KOPT-K1 (cell line): ENCODE measurements around the gene SPIC.

Experiments used
- H3K27ac ChIP-seq: fragments of 200-600 bp; sonication (generic); 2 replicates; pipeline ENCODE4 v1.5.1; 2016; ENCODE audit warnings: antibody characterized with exemption, mild to moderate bottlenecking, low read depth, low read length; ENCODE audit not compliant: poor library complexity, severe bottlenecking
- H3K36me3 ChIP-seq: fragments of 200-600 bp; sonication (generic); 2 replicates; pipeline ENCODE4 v1.5.1; 2017; ENCODE audit warnings: antibody characterized with exemption, mild to moderate bottlenecking, low read length, moderate library complexity; ENCODE audit not compliant: insufficient read depth
- H3K9me3 ChIP-seq: fragments of 200-600 bp; sonication (generic); 2 replicates; pipeline ENCODE4 v1.5.1; 2017; ENCODE audit warnings: antibody characterized with exemption, low read length, mild to moderate bottlenecking; ENCODE audit not compliant: insufficient read depth, poor library complexity, severe bottlenecking

Gene SPIC

DNA sequence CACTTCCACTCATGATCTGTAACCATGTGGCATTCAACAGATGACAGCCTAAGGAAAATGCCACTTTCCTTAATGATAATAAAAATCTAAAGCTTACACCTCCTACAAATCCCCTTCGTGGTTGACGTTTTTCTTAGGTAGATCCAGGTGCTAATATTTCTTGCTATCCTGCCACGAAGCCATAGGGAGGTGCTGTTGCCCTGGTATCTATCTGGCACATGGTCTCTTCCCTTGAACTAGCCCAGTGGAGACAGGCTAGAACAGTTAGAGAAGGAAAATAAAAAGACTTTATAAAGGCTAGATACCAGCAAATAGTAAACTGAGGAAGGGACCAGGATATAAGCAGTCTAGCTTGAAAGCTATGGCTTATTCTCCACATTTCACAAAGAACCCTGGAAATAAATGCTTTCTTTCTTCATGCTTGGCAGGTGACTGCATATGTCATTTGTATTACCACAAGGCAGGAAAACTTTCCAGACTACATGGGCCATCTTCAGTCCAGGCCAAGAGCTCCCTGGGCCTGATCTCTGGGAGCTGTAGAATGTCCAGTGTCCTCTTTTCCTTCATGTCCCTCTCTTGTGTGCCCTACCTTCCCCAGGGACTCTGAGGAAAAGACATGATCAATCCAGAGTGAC, 15.3 kb downstream of the SPIC start:
- H3K36me3 ChIP-seq = no peaks in the 10 kb centered on the region
- no peaks in the 10 kb centered on the region for H3K9me3 ChIP-seq
- H3K27ac ChIP-seq = no peak overlapping the region

DNA sequence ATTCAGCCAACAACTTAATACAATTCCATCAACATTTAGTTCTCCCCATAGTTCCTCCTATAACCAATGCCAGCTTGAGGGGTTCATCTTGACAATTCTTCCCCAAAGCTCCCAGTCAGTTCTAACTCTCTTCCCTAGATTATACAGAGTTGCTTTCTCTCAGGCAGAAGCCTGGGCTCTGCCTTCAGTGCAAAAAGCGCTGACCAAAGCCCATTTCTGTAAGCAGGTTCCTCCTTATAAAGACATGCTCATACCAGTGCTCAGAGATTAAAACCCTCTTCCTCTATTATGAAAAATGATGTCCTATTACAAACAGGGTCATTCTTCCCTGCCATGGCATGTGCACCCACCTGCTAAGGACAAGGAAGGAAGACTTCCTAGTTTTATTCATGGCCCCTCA, 16.2 kb downstream of the SPIC start:
- H3K9me3 ChIP-seq = no peaks in the 10 kb centered on the region
- H3K27ac ChIP-seq = no peak overlapping the region
- no peaks in the 10 kb centered on the region for H3K36me3 ChIP-seq

DNA sequence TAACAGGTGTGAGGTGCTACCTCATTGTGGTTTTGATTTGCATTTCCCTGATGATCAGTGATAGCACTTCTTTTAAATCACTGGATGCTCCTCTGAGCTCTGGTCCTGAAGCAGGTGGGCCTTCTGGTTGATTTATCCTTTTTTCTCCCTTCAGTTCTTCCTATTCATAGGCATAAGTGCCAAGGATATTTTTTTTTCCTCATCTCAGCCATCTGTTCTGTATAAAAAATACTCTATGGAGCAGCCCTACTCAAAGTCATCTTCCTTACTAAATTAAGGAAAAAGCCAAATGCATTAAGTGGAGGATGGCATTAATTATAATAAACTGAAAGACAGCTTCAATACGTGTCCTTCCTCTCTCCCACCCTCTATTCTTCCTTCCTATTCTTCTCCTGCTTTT, 18.4 kb downstream of the SPIC start:
- H3K9me3 ChIP-seq = no peaks in the 10 kb centered on the region
- H3K27ac ChIP-seq = no peak overlapping the region
- H3K36me3 ChIP-seq = no peaks in the 10 kb centered on the region

DNA sequence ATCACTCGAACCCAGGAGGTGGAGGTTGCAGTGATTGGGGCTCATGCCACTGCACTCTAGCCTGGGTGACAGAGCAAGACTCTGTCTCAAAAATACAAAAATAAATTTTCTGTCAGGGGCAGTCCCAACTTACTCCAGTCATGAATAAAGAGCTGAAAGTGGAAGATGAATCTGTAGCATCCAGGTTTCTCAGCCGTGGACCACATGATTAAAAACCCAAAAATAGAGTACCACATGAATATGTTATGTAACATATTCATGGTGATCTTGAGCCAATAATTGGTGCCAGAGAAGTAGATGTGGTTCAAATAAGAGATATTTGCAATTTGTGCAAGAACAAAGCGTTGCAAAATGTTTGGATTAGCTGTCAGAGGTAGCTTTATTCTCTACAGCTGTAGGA, 23.1 kb downstream of the SPIC start:
- H3K27ac ChIP-seq = no peak overlapping the region
- H3K9me3 ChIP-seq = no peaks in the 10 kb centered on the region
- H3K36me3 ChIP-seq = no peaks in the 10 kb centered on the region

DNA sequence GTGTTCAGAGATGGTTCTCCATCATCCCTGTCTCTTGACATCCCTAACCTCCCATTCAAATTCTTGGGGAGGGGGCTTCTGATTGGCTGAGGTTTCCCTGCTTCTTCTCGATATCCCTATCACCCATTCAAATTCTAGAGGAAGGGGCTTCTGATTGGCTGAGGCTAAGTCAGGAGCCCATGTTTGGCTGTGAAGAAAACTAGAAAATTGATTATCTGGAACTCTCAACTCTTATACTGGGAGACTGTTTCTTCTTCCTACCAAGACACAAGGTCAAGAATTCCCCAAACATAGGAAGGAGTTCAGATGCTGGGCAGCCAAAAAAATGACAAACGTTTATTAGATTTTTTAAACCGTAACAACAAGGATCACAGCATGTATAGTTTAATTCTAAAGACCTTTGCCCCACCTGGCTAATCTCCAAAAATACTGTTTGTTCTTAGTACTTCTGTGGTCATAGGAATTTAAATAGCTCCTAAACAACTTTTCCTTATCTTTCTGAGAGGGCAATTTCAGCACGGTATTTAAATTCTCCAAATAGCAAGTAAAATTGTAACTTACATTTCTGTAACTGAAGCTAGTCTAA, 26.4 kb downstream of the SPIC start:
- no peaks in the 10 kb centered on the region for H3K36me3 ChIP-seq
- H3K27ac ChIP-seq = no peak overlapping the region
- no peaks in the 10 kb centered on the region for H3K9me3 ChIP-seq

DNA sequence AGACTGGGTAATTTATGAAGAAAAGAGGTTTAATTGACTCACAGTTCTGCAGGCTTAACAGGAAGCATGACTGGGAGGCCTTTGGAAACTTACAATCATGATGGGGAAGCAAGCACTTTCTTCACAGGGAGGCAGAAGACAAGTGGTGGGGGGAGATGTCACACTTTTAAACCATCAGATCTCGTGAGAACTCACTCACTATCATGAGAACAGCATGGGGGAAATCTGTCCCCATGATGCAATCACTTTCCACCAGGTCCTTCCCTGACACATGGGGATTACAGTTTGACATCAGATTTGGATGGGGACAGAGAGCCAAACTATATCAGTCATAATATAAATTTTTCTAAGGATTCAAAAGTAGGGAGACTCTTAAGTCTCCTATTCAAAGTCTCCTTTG, 46.0 kb downstream of the SPIC start:
- Histone ChIP-seq H3K36me3 (no peaks in the 10 kb centered on the region), H3K9me3 (no peaks in the 10 kb centered on the region), H3K27ac (no peak overlapping the region)

DNA sequence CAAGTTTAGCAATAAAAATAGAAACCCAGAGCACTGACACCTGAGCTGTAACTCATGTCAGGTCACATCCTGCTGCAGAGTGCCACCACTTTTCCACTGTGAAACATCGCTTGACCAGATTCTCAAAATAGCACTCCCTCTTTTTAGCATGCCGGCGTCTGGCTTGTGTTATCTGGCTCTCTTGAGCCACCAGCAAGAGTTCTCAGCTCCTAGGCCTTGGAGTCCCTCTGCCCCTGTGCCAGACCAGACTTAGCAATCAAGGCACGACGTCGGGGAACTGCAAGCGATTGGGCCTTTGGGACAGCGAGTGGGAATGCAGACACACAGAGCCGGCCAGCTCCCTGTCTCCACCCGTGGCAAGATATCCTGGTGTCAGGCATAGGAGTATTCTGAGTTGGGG, 52.5 kb downstream of the SPIC start:
- H3K36me3 ChIP-seq = no peaks in the 10 kb centered on the region
- no peaks in the 10 kb centered on the region for H3K9me3 ChIP-seq
- no peak overlapping the region for H3K27ac ChIP-seq

DNA sequence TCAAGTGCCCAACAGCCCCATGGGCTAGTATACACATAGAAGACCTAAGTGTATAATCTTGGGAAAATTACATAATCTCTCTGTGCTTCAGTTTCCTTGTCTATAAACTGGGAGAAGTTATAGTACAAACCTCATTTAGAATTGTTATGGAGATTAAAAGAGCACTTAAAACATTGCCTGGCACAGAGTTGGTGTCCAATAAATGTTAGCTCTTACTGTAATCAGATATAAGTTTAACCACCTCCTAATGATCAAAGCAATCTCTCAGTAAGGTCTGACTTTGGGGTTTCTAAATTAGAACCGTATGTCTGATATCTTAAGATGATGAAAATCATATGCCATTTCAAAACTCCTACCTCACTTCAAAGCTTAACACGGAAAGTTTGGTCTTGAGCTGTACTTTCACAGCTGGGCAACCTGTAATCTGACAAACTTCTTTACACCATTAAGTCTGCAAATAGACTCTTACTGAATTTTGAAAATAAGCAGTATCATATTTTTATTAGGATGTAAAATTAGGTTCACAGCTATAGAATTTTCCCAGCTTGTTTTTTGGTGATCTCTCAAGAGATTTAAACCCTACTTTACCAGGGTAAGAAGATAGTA, 61.0 kb downstream of the SPIC start:
- Histone ChIP-seq H3K36me3 (no peaks in the 10 kb centered on the region), H3K9me3 (no peaks in the 10 kb centered on the region), H3K27ac (no peak overlapping the region)
